HepG2 (cell line): ENCODE results near the gene R3HCC1L. TPM values are rescaled to one million over a fixed set of nuclear protein-coding genes. Genes with fewer than 3 reads are reported as not detected.

Source experiments
- ATF4 ChIP-seq, 2 experiments: fragments of 450-650 bp in 1 of 2; sonication (generic) in 1 of 2; formaldehyde crosslinking; IDR thresholded peaks; 2 replicates each; pipeline versions ENCODE4 v1.5.0 to v1.8.0; 2020 to 2022; ENCODE audit warnings: mild to moderate bottlenecking in 1 of 2, missing genetic modification reagents in 1 of 2
- CEBPG ChIP-seq: IDR thresholded peaks from 2 replicates; pipeline ENCODE4 v1.6.1; 2016
- ELF3 ChIP-seq: IDR thresholded peaks from 2 replicates; pipeline ENCODE4 v1.6.1; 2016; ENCODE audit warnings: missing genetic modification reagents, missing compliant biosample characterization
- FOXP1 ChIP-seq, 2 experiments: fragments of 450-650 bp in 1 of 2; IDR thresholded peaks; 2 replicates each; pipeline ENCODE4 v1.6.1; 2017 to 2018; ENCODE audit warnings: antibody characterized with exemption in 1 of 2
- GABPB1 ChIP-seq: IDR thresholded peaks from 2 replicates; pipeline ENCODE4 v1.6.1; 2016; ENCODE audit warnings: mild to moderate bottlenecking, missing genetic modification reagents, moderate library complexity, missing compliant biosample characterization
- HMG20A ChIP-seq: IDR thresholded peaks from 2 replicates; pipeline ENCODE4 v1.6.1; 2016; ENCODE audit warnings: borderline replicate concordance
- ISX ChIP-seq: sonication (generic); formaldehyde crosslinking; conservative IDR thresholded peaks from 2 replicates; pipeline ENCODE4 v1.5.0; 2020; ENCODE audit warnings: missing genetic modification reagents
- NR2C2 ChIP-seq: sonication (generic); formaldehyde crosslinking; IDR thresholded peaks from 2 replicates; pipeline ENCODE4 v1.4.0; 2020; ENCODE audit warnings: missing genetic modification reagents, mild to moderate bottlenecking, moderate library complexity, borderline replicate concordance
- NR2F6 ChIP-seq, 2 experiments: IDR thresholded peaks; 2 replicates each; pipeline ENCODE4 v1.6.1; 2016; ENCODE audit warnings: antibody characterized with exemption in 1 of 2, mild to moderate bottlenecking in 1 of 2
- PAXIP1 ChIP-seq: sonication (generic); formaldehyde crosslinking; conservative IDR thresholded peaks from 2 replicates; pipeline ENCODE4 v1.4.0; 2020; ENCODE audit warnings: mild to moderate bottlenecking, missing genetic modification reagents, moderate library complexity
- RARA ChIP-seq: IDR thresholded peaks from 2 replicates; pipeline ENCODE4 v1.6.1; 2016; ENCODE audit warnings: missing genetic modification reagents, missing compliant biosample characterization
- RORA ChIP-seq: sonication (generic); formaldehyde crosslinking; IDR thresholded peaks from 2 replicates; pipeline ENCODE4 v1.5.0; 2020; ENCODE audit warnings: mild to moderate bottlenecking, missing genetic modification reagents, moderate library complexity
- SALL1 ChIP-seq: sonication (generic); formaldehyde crosslinking; IDR thresholded peaks from 2 replicates; pipeline ENCODE4 v1.8.0; 2022; ENCODE audit warnings: mild to moderate bottlenecking, missing genetic modification reagents
- SOX13 ChIP-seq, 3 experiments: fragments of 450-650 bp in 1 of 3; sonication (generic) in 1 of 3; formaldehyde crosslinking in 1 of 3; IDR thresholded peaks in 2 of 3; conservative IDR thresholded peaks in 1 of 3; 2 replicates each; pipeline versions ENCODE4 v1.5.0 to v1.6.1; 2016 to 2020; ENCODE audit warnings: antibody characterized with exemption in 1 of 3, mild to moderate bottlenecking in 1 of 3, missing compliant biosample characterization in 1 of 3, missing genetic modification reagents in 1 of 3, moderate library complexity in 1 of 3
- SOX6 ChIP-seq, 2 experiments: fragments of 450-650 bp in 1 of 2; sonication (generic) in 1 of 2; formaldehyde crosslinking in 1 of 2; IDR thresholded peaks; 2 replicates each; pipeline versions ENCODE4 v1.4.0 to v1.6.1; 2017 to 2020; ENCODE audit warnings: antibody characterized with exemption in 1 of 2, mild to moderate bottlenecking in 1 of 2, missing genetic modification reagents in 1 of 2
- SP140L ChIP-seq: sonication (generic); formaldehyde crosslinking; IDR thresholded peaks from 2 replicates; pipeline ENCODE4 v1.4.0; 2020; ENCODE audit warnings: missing genetic modification reagents, borderline replicate concordance
- ZBTB46 ChIP-seq: sonication (generic); formaldehyde crosslinking; IDR thresholded peaks from 2 replicates; pipeline ENCODE4 v1.4.0; 2020; ENCODE audit warnings: mild to moderate bottlenecking, missing genetic modification reagents, borderline replicate concordance
- ZNF143 ChIP-seq: sonication (generic); formaldehyde crosslinking; IDR thresholded peaks from 2 replicates; pipeline ENCODE4 v1.4.0; 2020; ENCODE audit warnings: missing genetic modification reagents
- polyA plus RNA-seq, 8 experiments: library from polyadenylated mRNA; depleted of rRNA in 3 of 8; stranded (reverse) in 7 of 8; unstranded in 1 of 8; fragments of >200 nt; fragmentation: Illumina TruSeq in 4 of 8; extraction: Trizol in 4 of 8; gene quantifications; 2 replicates each; pipeline versions ENCODE4 v1.2.1 to v1.2.3, GENCODE V29; 2011 to 2016; ENCODE audit warnings: low read depth in 4 of 8, missing spikeins in 1 of 8, mixed read lengths in 1 of 8; ENCODE audit not compliant: insufficient read depth in 1 of 8
- total RNA-seq, 5 experiments: library from RNA; depleted of rRNA; stranded (reverse); fragments of >200 nt; fragmentation: Illumina TruSeq; extraction: Trizol; gene quantifications; 2 replicates each; pipeline ENCODE4 v1.2.3, GENCODE V29; 2016; ENCODE audit warnings: low read depth in 1 of 5

Gene R3HCC1L
- total and polyA plus RNA-seq, 2 of the 13 experiments (the other 11 are each of a cell fraction or from before 2014, with no cell fraction given) = 6.5 to 12.2 TPM

DNA sequence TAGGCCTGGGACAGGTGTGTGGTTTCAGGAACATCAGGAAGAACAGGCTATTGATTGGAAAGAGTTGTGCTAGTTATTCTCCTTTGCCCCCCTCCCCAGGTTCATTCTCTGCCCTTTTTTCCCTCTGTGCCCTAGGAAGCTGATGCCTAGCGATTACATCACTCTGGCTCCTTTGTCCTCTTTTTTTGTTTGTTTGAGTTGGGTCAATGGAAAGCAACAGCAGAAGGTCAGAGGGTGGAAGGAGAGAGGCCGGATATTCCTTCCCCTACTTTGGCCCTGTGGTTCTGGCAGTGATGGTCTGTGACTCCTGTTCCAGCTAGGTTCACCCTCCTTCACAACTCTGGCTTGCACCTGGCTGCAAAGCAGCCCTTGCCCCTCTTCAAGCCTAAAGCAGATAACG is 114.7 kb downstream of the R3HCC1L start (continued):
- TF ChIP-seq PAXIP1 (CRISPR knock-in tag) (peak; percentile 66), SP140L (CRISPR knock-in tag) (no peak), ISX (CRISPR knock-in tag) (no peak), ATF4 (CRISPR knock-in tag; IDR thresholded peaks at IDR 0.05) (peak in 1 of 2 experiments; percentile 87; a peak in 2 of 4 replicates), SOX6 (IDR thresholded peaks at IDR 0.05) (no peak), SOX6 (CRISPR knock-in tag; IDR thresholded peaks at IDR 0.05) (peak; percentile 96), GABPB1 (CRISPR knock-in tag) (0 out of 2 replicates have a peak, but pooled peaks have one; percentile 11), NR2C2 (CRISPR knock-in tag) (peak; percentile 73), ZNF143 (CRISPR knock-in tag) (no peak), RARA (CRISPR knock-in tag) (peak; percentile 79; the same call in 1 of the 2 replicates), FOXP1 (IDR thresholded peaks at IDR 0.05) (no peak), FOXP1 (CRISPR knock-in tag; IDR thresholded peaks at IDR 0.05) (peak; percentile 53; the same call in 1 of the 2 replicates), SALL1 (peak; percentile 27; the same call in 1 of the 2 replicates), ZBTB46 (no peak), SOX13 (IDR thresholded peaks at IDR 0.05) (peak; percentile 38; the same call in 1 of the 2 replicates), SOX13 (CRISPR knock-in tag; conservative IDR thresholded peaks at IDR 0.05 in 1 of 2, IDR thresholded peaks at IDR 0.05 in 1 of 2) (peak in 1 of 2 experiments; percentile 90; a peak in 2 of 4 replicates), ELF3 (CRISPR knock-in tag) (peak; percentile 37; the same call in 1 of the 2 replicates), CEBPG (CRISPR knock-in tag) (peak; percentile 73), HMG20A (peak; percentile 17; the same call in 1 of the 2 replicates), RORA (CRISPR knock-in tag) (no peak), NR2F6 (IDR thresholded peaks at IDR 0.05) (peak; percentile 75), NR2F6 (CRISPR knock-in tag; IDR thresholded peaks at IDR 0.05) (peak; percentile 56)
